ENCODE results near the gene DSTN.

DSTN gene

GRCh38 chr20:17559338-17559737, 10.5 kb upstream of the DSTN start:
- Histone ChIP-seq H3K79me2 (ENCODE audit: insufficient read depth, low read length) (no peaks in the 10 kb centered on the region), H2AFZ (ENCODE audit: low read length) (no peak overlapping the region), H3K4me2 (ENCODE audit: low read depth, low read length, poor library complexity, severe bottlenecking) (no peak overlapping the region), H4K20me1 (ENCODE audit: insufficient read depth, low read length, poor library complexity, severe bottlenecking) (no peaks in the 10 kb centered on the region), H3K36me3 (ENCODE audit: insufficient read depth, low read length) (no peaks in the 10 kb centered on the region), H3K27me3 (ENCODE audit: insufficient read depth, low read length, poor library complexity, severe bottlenecking) (no peaks in the 10 kb centered on the region), H3K9me2 (replicated peaks; ENCODE audit: low read depth, low read length) (no peaks in the 10 kb centered on the region), H3K4me1 (ENCODE audit: insufficient read depth, low read length, poor library complexity, severe bottlenecking) (peaks cover 13% of the 10 kb centered on the region), H3K4me3 (ENCODE audit: low read length, poor library complexity, severe bottlenecking) (no peak overlapping the region), H3K9me3 (ENCODE audit: insufficient read depth, low read depth, low read length) (no peaks in the 10 kb centered on the region), H3F3A (ENCODE audit: low read depth) (no peaks in the 10 kb centered on the region), H3K9ac (ENCODE audit: low read depth, low read length, poor library complexity, severe bottlenecking) (no peak overlapping the region)
- TF ChIP-seq EZH2phosphoT487 (IDR thresholded peaks at IDR 0.05; ENCODE audit: borderline replicate concordance) (no peak), CTCF (conservative IDR thresholded peaks at IDR 0.05; ENCODE audit: low read length) (no peak)

- TF ChIP-seq EZH2phosphoT487 (IDR thresholded peaks at IDR 0.05; ENCODE audit: borderline replicate concordance): no peak
- no peak for TF ChIP-seq CTCF (conservative IDR thresholded peaks at IDR 0.05; ENCODE audit: low read length)
- H3K9me3 ChIP-seq (ENCODE audit: insufficient read depth, low read depth, low read length): no peaks in the 10 kb centered on the region
- no peaks in the 10 kb centered on the region for H3K27me3 ChIP-seq (ENCODE audit: insufficient read depth, low read length, poor library complexity, severe bottlenecking)
- H3K79me2 ChIP-seq (ENCODE audit: insufficient read depth, low read length): no peaks in the 10 kb centered on the region
- H3K36me3 ChIP-seq (ENCODE audit: insufficient read depth, low read length): no peaks in the 10 kb centered on the region
- no peaks in the 10 kb centered on the region for H3F3A ChIP-seq (ENCODE audit: low read depth)
- no peak overlapping the region for H3K9ac ChIP-seq (ENCODE audit: low read depth, low read length, poor library complexity, severe bottlenecking)
- H3K4me2 ChIP-seq (ENCODE audit: low read depth, low read length, poor library complexity, severe bottlenecking): no peak overlapping the region
- H2AFZ ChIP-seq (ENCODE audit: low read length): no peak overlapping the region
- H4K20me1 ChIP-seq (ENCODE audit: insufficient read depth, low read length, poor library complexity, severe bottlenecking): no peaks in the 10 kb centered on the region
- H3K9me2 ChIP-seq (replicated peaks; ENCODE audit: low read depth, low read length): no peaks in the 10 kb centered on the region
- H3K4me1 ChIP-seq (ENCODE audit: insufficient read depth, low read length, poor library complexity, severe bottlenecking): peaks cover 13% of the 10 kb centered on the region
- H3K4me3 ChIP-seq (ENCODE audit: low read length, poor library complexity, severe bottlenecking): no peak overlapping the region
Measured at GRCh38 chr20:17560344-17561074, 9.4 kb upstream of the DSTN start.

DNA sequence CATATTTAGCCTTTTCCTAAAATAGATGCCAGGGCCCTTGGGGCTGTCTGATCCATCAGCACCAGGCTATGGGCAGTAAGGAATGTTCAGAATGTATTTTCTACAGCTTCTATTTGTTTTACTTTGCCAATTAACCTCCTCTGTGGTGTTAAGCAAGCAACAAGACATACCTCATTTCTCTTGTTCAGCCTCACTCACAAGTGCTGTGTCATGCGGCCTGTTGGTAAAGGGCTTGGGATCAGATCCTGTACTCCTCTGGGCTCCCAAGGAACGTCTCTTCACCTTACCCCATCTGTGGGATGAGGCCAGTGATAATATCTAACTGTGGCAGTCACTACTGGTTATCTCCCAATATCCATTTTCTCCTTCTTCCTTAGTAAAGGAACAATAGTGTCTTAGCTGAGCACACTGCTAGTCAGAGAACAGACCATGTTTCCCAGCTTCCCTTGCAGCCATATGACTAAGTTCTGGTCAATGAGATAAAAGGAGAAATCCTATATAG, 7.0 kb upstream of the DSTN start:
- Histone ChIP-seq H4K20me1 (ENCODE audit: insufficient read depth, low read length, poor library complexity, severe bottlenecking) (no peaks in the 10 kb centered on the region), H3K4me1 (ENCODE audit: insufficient read depth, low read length, poor library complexity, severe bottlenecking) (peaks cover 13% of the 10 kb centered on the region), H2AFZ (ENCODE audit: low read length) (no peak overlapping the region), H3K27me3 (ENCODE audit: insufficient read depth, low read length, poor library complexity, severe bottlenecking) (no peaks in the 10 kb centered on the region), H3K36me3 (ENCODE audit: insufficient read depth, low read length) (no peaks in the 10 kb centered on the region), H3F3A (ENCODE audit: low read depth) (no peaks in the 10 kb centered on the region), H3K79me2 (ENCODE audit: insufficient read depth, low read length) (no peaks in the 10 kb centered on the region), H3K4me2 (ENCODE audit: low read depth, low read length, poor library complexity, severe bottlenecking) (no peak overlapping the region), H3K9me3 (ENCODE audit: insufficient read depth, low read depth, low read length) (no peaks in the 10 kb centered on the region), H3K9ac (ENCODE audit: low read depth, low read length, poor library complexity, severe bottlenecking) (no peak overlapping the region), H3K9me2 (replicated peaks; ENCODE audit: low read depth, low read length) (no peaks in the 10 kb centered on the region), H3K4me3 (ENCODE audit: low read length, poor library complexity, severe bottlenecking) (no peak overlapping the region)
- no peak for TF ChIP-seq EZH2phosphoT487 (IDR thresholded peaks at IDR 0.05; ENCODE audit: borderline replicate concordance)
- TF ChIP-seq CTCF (conservative IDR thresholded peaks at IDR 0.05; ENCODE audit: low read length): no peak

Data from Loucy (cell line).